Naive thymus-derived CD4-positive, alpha-beta T cell (primary cell): ENCODE results near the gene MAP3K4. TPM values are rescaled to one million over a fixed set of nuclear protein-coding genes. Genes with fewer than 3 reads are reported as not detected.

ENCODE experiments used
- ATAC-seq: fragments of 150-1000 bp; cut with Tn5 transposase; 2 replicates; pipeline ENCODE4 v1.10.0; 2021; ENCODE audit warnings: mild to moderate bottlenecking, moderate library complexity
- CTCF ChIA-PET: fragments of 350-600 bp; sonication (Branson Sonifier 250); formaldehyde crosslinking; loops from one replicate; lab custom pipeline; 2021; ENCODE audit warnings: antibody characterized with exemption; lab: Charles Lee
- POLR2A ChIA-PET: fragments of 350-600 bp; sonication (Branson Sonifier 250); formaldehyde crosslinking; loops from one replicate; lab custom pipeline; 2021; ENCODE audit warnings: antibody characterized with exemption, inconsistent platforms; lab: Charles Lee
- DNase-seq, 9 donors: peaks; one replicate each; pipeline versions ENCODE4 v3.0.0 to v3.0.0-alpha.2; 2020 to 2022; ENCODE audit warnings: mixed read lengths in 1 of 9
- H3K27ac ChIP-seq: one replicate; pipeline ENCODE4 v1.7.0; 2013; ENCODE audit warnings: mild to moderate bottlenecking, low read depth, low read length, moderate library complexity
- H3K27me3 ChIP-seq, 2 donors: one replicate each; pipeline ENCODE4 v1.7.0; 2013; ENCODE audit warnings: low read length in 2 of 2, mild to moderate bottlenecking in 2 of 2, moderate library complexity in 2 of 2; ENCODE audit not compliant: control insufficient read depth in 2 of 2, insufficient read depth in 2 of 2
- H3K36me3 ChIP-seq, 3 experiments: 1 replicate in 2 of 3; 2 replicates in 1 of 3; pipeline ENCODE4 v1.7.0; 2013; ENCODE audit warnings: low read length in 3 of 3, mild to moderate bottlenecking in 3 of 3, moderate library complexity in 1 of 3; ENCODE audit not compliant: insufficient read depth in 3 of 3, control insufficient read depth in 2 of 3
- H3K4me1 ChIP-seq, 2 donors: one replicate each; pipeline ENCODE4 v1.7.0; 2013; ENCODE audit warnings: low read length in 2 of 2, mild to moderate bottlenecking in 2 of 2, moderate library complexity in 1 of 2; ENCODE audit not compliant: control insufficient read depth in 2 of 2, insufficient read depth in 2 of 2
- H3K4me3 ChIP-seq: 2 replicates; pipeline ENCODE4 v1.7.0; 2013; ENCODE audit warnings: mild to moderate bottlenecking, low read length
- H3K9me3 ChIP-seq, 3 experiments: 1 replicate in 2 of 3; 2 replicates in 1 of 3; pipeline ENCODE4 v1.7.0; 2013; ENCODE audit warnings: low read length in 3 of 3; ENCODE audit not compliant: control insufficient read depth in 2 of 3
- H3K27ac Mint-ChIP-seq, 9 donors: one replicate each; pipeline ENCODE4 v1.8.0; 2020 to 2022; ENCODE audit warnings: mixed read lengths in 9 of 9, mild to moderate bottlenecking in 8 of 9, moderate library complexity in 5 of 9, inconsistent platforms in 2 of 9
- H3K27me3 Mint-ChIP-seq, 5 donors: one replicate each; pipeline ENCODE4 v1.8.0; 2021 to 2022; ENCODE audit warnings: mixed read lengths in 5 of 5, mild to moderate bottlenecking in 1 of 5
- H3K36me3 Mint-ChIP-seq, 5 donors: one replicate each; pipeline ENCODE4 v1.8.0; 2020 to 2022; ENCODE audit warnings: mixed read lengths in 5 of 5, mild to moderate bottlenecking in 3 of 5, inconsistent platforms in 1 of 5
- H3K4me1 Mint-ChIP-seq, 7 donors: one replicate each; pipeline ENCODE4 v1.8.0; 2020 to 2022; ENCODE audit warnings: mixed read lengths in 7 of 7, mild to moderate bottlenecking in 3 of 7, inconsistent platforms in 1 of 7
- H3K4me3 Mint-ChIP-seq, 10 donors: one replicate each; pipeline ENCODE4 v1.8.0; 2020 to 2022; ENCODE audit warnings: mild to moderate bottlenecking in 10 of 10, mixed read lengths in 10 of 10, moderate library complexity in 6 of 10, inconsistent platforms in 2 of 10
- H3K9me3 Mint-ChIP-seq, 11 donors: one replicate each; pipeline ENCODE4 v1.8.0; 2020 to 2022; ENCODE audit warnings: mixed read lengths in 11 of 11, mild to moderate bottlenecking in 4 of 11, inconsistent platforms in 1 of 11, moderate library complexity in 1 of 11
- intact Hi-C, 2 donors: fragments of 100-400 bp; cut with micrococcal nuclease; formaldehyde crosslinking; loops; one replicate each; pipeline ENCODE4 v1.15.1; 2023
- polyA plus RNA-seq, 2 donors: library from polyadenylated mRNA; unstranded; fragments of 300-500 nt; fragmentation: Illumina TruSeq; gene quantifications; one replicate each; pipeline ENCODE4 v1.2.3, GENCODE V29; 2021
- total RNA-seq, 6 experiments: library from RNA in 5 of 6; stranded (reverse) in 5 of 6; gene quantifications; 1 replicate in 5 of 6; 2 replicates in 1 of 6; pipeline ENCODE4 v1.2.3 and lab custom pipeline; 2021 to 2026

Gene MAP3K4
- total and polyA plus RNA-seq, 7 experiments from 2014 or later, result 4.5 to 81.2 (median 55.4) TPM

- ATAC-seq (no peak), DNase-seq (no peak)
- Histone ChIP-seq H3K4me3 (no peak overlapping the region), H3K27me3 (no peaks in the 10 kb centered on the region), H3K27ac (no peak overlapping the region), H3K4me1 (peaks cover 0 to 5% of the 10 kb centered on the region in 2 donors), H3K36me3 (no peaks in the 10 kb centered on the region), H3K9me3 (no peaks in the 10 kb centered on the region)
- ChIA-PET CTCF (interaction anchor here (1.0 kb wide), 1 partner anchor 35 kb away, joined by 3 read pairs; no protein-coding TSS in a partner anchor), POLR2A (no interaction called here)
- peaks cover 0 to 35% (median 19%) of the 10 kb centered on the region in 5 donors for H3K36me3 Mint-ChIP-seq
- no peaks in the 10 kb centered on the region for H3K27me3 Mint-ChIP-seq
- intact Hi-C loops, result no loop called here
- peak overlapping the region in 1 of 9 donors; percentile 44 for H3K27ac Mint-ChIP-seq
- no peak overlapping the region for H3K4me3 Mint-ChIP-seq
- H3K4me1 Mint-ChIP-seq, result peaks cover 7 to 77% (median 72%) of the 10 kb centered on the region in 7 donors
- no peaks in the 10 kb centered on the region for H3K9me3 Mint-ChIP-seq
Observed at GRCh38 chr6:161029195-161029809, 37.7 kb downstream of the MAP3K4 start.

GRCh38 chr6:161031721-161032495 is 40.3 kb downstream of the MAP3K4 start:
- ATAC-seq, result no peak
- intact Hi-C loops, result no loop called here
- peak overlapping the region in 1 of 10 donors; percentile 29 for H3K4me3 Mint-ChIP-seq
- ChIA-PET POLR2A (no interaction called here), CTCF (no interaction called here)
- H3K27me3 Mint-ChIP-seq, result no peaks in the 10 kb centered on the region
- H3K27ac ChIP-seq, result no peak overlapping the region
- H3K9me3 Mint-ChIP-seq, result no peaks in the 10 kb centered on the region
- no peak for DNase-seq
- peaks cover 0 to 4% (median 4%) of the 10 kb centered on the region in 3 experiments for H3K36me3 ChIP-seq
- no peaks in the 10 kb centered on the region for H3K27me3 ChIP-seq
- no peaks in the 10 kb centered on the region for H3K9me3 ChIP-seq
- H3K4me3 ChIP-seq, result no peak overlapping the region
- H3K27ac Mint-ChIP-seq, result peak overlapping the region in 3 of 9 donors; percentile 2 to 41 (median 32)
- peaks cover 7 to 59% (median 54%) of the 10 kb centered on the region in 7 donors for H3K4me1 Mint-ChIP-seq
- peaks cover 0 to 5% of the 10 kb centered on the region in 2 donors for H3K4me1 ChIP-seq
- H3K36me3 Mint-ChIP-seq, result peaks cover 5 to 25% (median 17%) of the 10 kb centered on the region in 5 donors

- Histone ChIP-seq H3K9me3 (no peaks in the 10 kb centered on the region), H3K27ac (no peak overlapping the region), H3K27me3 (no peaks in the 10 kb centered on the region), H3K4me1 (peaks cover 0 to 5% of the 10 kb centered on the region in 2 donors), H3K36me3 (peaks cover 3 to 13% (median 4%) of the 10 kb centered on the region in 3 experiments), H3K4me3 (no peak overlapping the region)
- Mint-ChIP-seq H3K9me3 (no peaks in the 10 kb centered on the region), H3K4me1 (peaks cover 7 to 41% (median 38%) of the 10 kb centered on the region in 7 donors), H3K4me3 (no peak overlapping the region), H3K27me3 (no peaks in the 10 kb centered on the region), H3K27ac (no peak overlapping the region), H3K36me3 (peaks cover 7 to 42% (median 28%) of the 10 kb centered on the region in 5 donors)
- CTCF ChIA-PET, result no interaction called here
- ATAC-seq (no peak), DNase-seq (no peak)
- intact Hi-C loops, result no loop called here
- POLR2A ChIA-PET, result no interaction called here
Observed at GRCh38 chr6:161033667-161034066, 42.1 kb downstream of the MAP3K4 start.

GRCh38 chr6:161035182-161035980 is 43.8 kb downstream of the MAP3K4 start:
- no peaks in the 10 kb centered on the region for H3K27me3 Mint-ChIP-seq
- no peak for DNase-seq
- H3K4me1 ChIP-seq, result peaks cover 0 to 5% of the 10 kb centered on the region in 2 donors
- H3K27ac ChIP-seq, result no peak overlapping the region
- H3K4me1 Mint-ChIP-seq, result peaks cover 0 to 24% (median 21%) of the 10 kb centered on the region in 7 donors
- no peaks in the 10 kb centered on the region for H3K9me3 Mint-ChIP-seq
- POLR2A ChIA-PET, result no interaction called here
- CTCF ChIA-PET, result no interaction called here
- H3K36me3 ChIP-seq, result peaks cover 3 to 18% (median 4%) of the 10 kb centered on the region in 3 experiments
- peaks cover 7 to 54% (median 26%) of the 10 kb centered on the region in 5 donors for H3K36me3 Mint-ChIP-seq
- no peak overlapping the region for H3K27ac Mint-ChIP-seq
- H3K9me3 ChIP-seq, result no peaks in the 10 kb centered on the region
- no peak overlapping the region for H3K4me3 Mint-ChIP-seq
- ATAC-seq, result no peak
- intact Hi-C loops, result no loop called here
- no peak overlapping the region for H3K4me3 ChIP-seq
- no peaks in the 10 kb centered on the region for H3K27me3 ChIP-seq

GRCh38 chr6:161035981-161036263 is 44.4 kb downstream of the MAP3K4 start:
- Mint-ChIP-seq H3K4me3 (no peak overlapping the region), H3K36me3 (peaks cover 7 to 60% (median 31%) of the 10 kb centered on the region in 5 donors), H3K27ac (no peak overlapping the region), H3K9me3 (no peaks in the 10 kb centered on the region), H3K4me1 (peaks cover 0 to 22% (median 19%) of the 10 kb centered on the region in 7 donors), H3K27me3 (no peaks in the 10 kb centered on the region)
- Histone ChIP-seq H3K27me3 (no peaks in the 10 kb centered on the region), H3K36me3 (peaks cover 3 to 24% (median 4%) of the 10 kb centered on the region in 3 experiments), H3K4me3 (no peak overlapping the region), H3K9me3 (no peaks in the 10 kb centered on the region), H3K4me1 (peaks cover 0 to 5% of the 10 kb centered on the region in 2 donors), H3K27ac (no peak overlapping the region)
- DNase-seq, result no peak
- ChIA-PET CTCF (no interaction called here), POLR2A (no interaction called here)
- no peak for ATAC-seq
- intact Hi-C loops, result no loop called here

- DNase-seq (no peak), ATAC-seq (no peak)
- Mint-ChIP-seq H3K36me3 (peaks cover 10 to 63% (median 31%) of the 10 kb centered on the region in 5 donors), H3K9me3 (no peaks in the 10 kb centered on the region), H3K4me1 (peaks cover 0 to 11% (median 8%) of the 10 kb centered on the region in 7 donors), H3K27ac (peak overlapping the region in 1 of 9 donors; percentile 2), H3K27me3 (no peaks in the 10 kb centered on the region), H3K4me3 (no peak overlapping the region)
- H3K27me3 ChIP-seq, result no peaks in the 10 kb centered on the region
- no peak overlapping the region for H3K4me3 ChIP-seq
- peaks cover 3 to 29% (median 4%) of the 10 kb centered on the region in 3 experiments for H3K36me3 ChIP-seq
- no peak overlapping the region for H3K27ac ChIP-seq
- no peaks in the 10 kb centered on the region for H3K9me3 ChIP-seq
- POLR2A ChIA-PET, result no interaction called here
- intact Hi-C loops, result no loop called here
- CTCF ChIA-PET, result interaction anchor here (0.6 kb wide), 1 partner anchor 1795 kb away, joined by 4 read pairs; no protein-coding TSS in a partner anchor
- H3K4me1 ChIP-seq, result no peaks in the 10 kb centered on the region
Observed at GRCh38 chr6:161037873-161038228, 46.3 kb downstream of the MAP3K4 start.
